ENCODE data around the gene OR6C4. TPM values are rescaled to one million over a fixed set of nuclear protein-coding genes. Genes with fewer than 3 reads are reported as not detected.
"Not testable (repeated sequence)": the region's sequence is repeated elsewhere in the genome, so short reads cannot be mapped to it uniquely, and the experiment has no call there.

OR6C4 gene
- total RNA-seq, 2 donors from 2014 or later, result not detected

GRCh38 chr12:55548756-55549155, 646 bp upstream of the OR6C4 start:
- Histone ChIP-seq H3K4me1 (ENCODE audit: control insufficient read depth in 1 of 2, low read depth in 2 of 2) (no peaks in the 10 kb centered on the region), H3K27ac (no peak overlapping the region), H3K27me3 (replicated peaks; ENCODE audit: insufficient read depth) (no peaks in the 10 kb centered on the region), H3K4me3 (no peak overlapping the region), H3K9me3 (no peaks in the 10 kb centered on the region), H3K36me3 (no peaks in the 10 kb centered on the region)
- DNase-seq (ENCODE audit: low spot score) (no peak), ATAC-seq (ENCODE audit: insufficient number of reproducible peaks, low FRiP score, low read depth) (no peak)
- TF ChIP-seq CTCF (IDR thresholded peaks at IDR 0.05), result no peak

- Histone ChIP-seq H3K4me1 (ENCODE audit: control insufficient read depth in 1 of 2, low read depth in 2 of 2) (no peaks in the 10 kb centered on the region), H3K27me3 (replicated peaks; ENCODE audit: insufficient read depth) (no peaks in the 10 kb centered on the region), H3K4me3 (no peak overlapping the region), H3K27ac (no peak overlapping the region), H3K9me3 (peaks cover 15% of the 10 kb centered on the region), H3K36me3 (no peaks in the 10 kb centered on the region)
- no peak for TF ChIP-seq CTCF (IDR thresholded peaks at IDR 0.05)
- ATAC-seq (ENCODE audit: insufficient number of reproducible peaks, low FRiP score, low read depth) (no peak), DNase-seq (ENCODE audit: low spot score) (no peak)
These were observed 4.9 kb downstream of the OR6C4 start for GRCh38 chr12:55554296-55554695.

GRCh38 chr12:55570060-55570459, 20.7 kb downstream of the OR6C4 start:
- H3K4me1 ChIP-seq (ENCODE audit: control insufficient read depth in 1 of 2, low read depth in 2 of 2); H3K27ac ChIP-seq; H3K36me3 ChIP-seq; H3K27me3 ChIP-seq (replicated peaks; ENCODE audit: insufficient read depth); H3K4me3 ChIP-seq; DNase-seq (ENCODE audit: low spot score); ATAC-seq (ENCODE audit: insufficient number of reproducible peaks, low FRiP score, low read depth): not testable (repeated sequence)
- peaks cover 16% of the 10 kb centered on the region for H3K9me3 ChIP-seq

GRCh38 chr12:55570689-55571088, 21.3 kb downstream of the OR6C4 start:
- H3K36me3 ChIP-seq; DNase-seq (ENCODE audit: low spot score); H3K27me3 ChIP-seq (replicated peaks; ENCODE audit: insufficient read depth); H3K4me1 ChIP-seq (ENCODE audit: control insufficient read depth in 1 of 2, low read depth in 2 of 2); H3K4me3 ChIP-seq; ATAC-seq (ENCODE audit: insufficient number of reproducible peaks, low FRiP score, low read depth); H3K27ac ChIP-seq: not testable (repeated sequence)
- peaks cover 16% of the 10 kb centered on the region for H3K9me3 ChIP-seq

GRCh38 chr12:55572168-55572567, 22.8 kb downstream of the OR6C4 start, which contains the start of gene OR2AP1:
Gene OR2AP1, plus strand, starts transcription at chr12:55572468. Its CDS starts 1,947 bp downstream, at chr12:55574415.
- H3K9me3 ChIP-seq, result peaks cover 16% of the 10 kb centered on the region
- H3K27me3 ChIP-seq (replicated peaks; ENCODE audit: insufficient read depth), result no peaks in the 10 kb centered on the region
- no peak within 1 kb of the TSS for H3K27ac ChIP-seq
- no peak for TF ChIP-seq CTCF (IDR thresholded peaks at IDR 0.05)
- H3K4me1 ChIP-seq (ENCODE audit: control insufficient read depth in 1 of 2, low read depth in 2 of 2), result no peaks in the 10 kb centered on the region
- no peak for DNase-seq (ENCODE audit: low spot score)
- ATAC-seq (ENCODE audit: insufficient number of reproducible peaks, low FRiP score, low read depth), result no peak
- H3K36me3 ChIP-seq, result no peaks in the 10 kb centered on the region
- no peak within 1 kb of the TSS for H3K4me3 ChIP-seq

- DNase-seq (ENCODE audit: low spot score), result no peak
- H3K4me3 ChIP-seq, result no peak overlapping the region
- no peak for TF ChIP-seq CTCF (IDR thresholded peaks at IDR 0.05)
- H3K36me3 ChIP-seq, result no peaks in the 10 kb centered on the region
- no peaks in the 10 kb centered on the region for H3K9me3 ChIP-seq
- H3K4me1 ChIP-seq (ENCODE audit: control insufficient read depth in 1 of 2, low read depth in 2 of 2), result no peaks in the 10 kb centered on the region
- ATAC-seq (ENCODE audit: insufficient number of reproducible peaks, low FRiP score, low read depth), result no peak
- no peak overlapping the region for H3K27ac ChIP-seq
- H3K27me3 ChIP-seq (replicated peaks; ENCODE audit: insufficient read depth), result no peaks in the 10 kb centered on the region
These were observed 32.7 kb downstream of the OR6C4 start for GRCh38 chr12:55582066-55582465.
